Activated naive CD8-positive, alpha-beta T cell treated with anti-CD3 and anti-CD28 coated beads, Interleukin-2, amount 50 U/mL, for 24 hours (primary cell): ENCODE results near the gene MCUB.

Source experiments
- ATAC-seq: fragments of 150-1000 bp; cut with Tn5 transposase; one replicate; pipeline ENCODE4 v1.10.0; 2021
- DNase-seq: peaks from one replicate; pipeline ENCODE4 v3.0.0; 2021
- H3K27ac Mint-ChIP-seq: one replicate; pipeline ENCODE4 v1.8.0; 2021; ENCODE audit warnings: mild to moderate bottlenecking, mixed read lengths
- H3K27me3 Mint-ChIP-seq: one replicate; pipeline ENCODE4 v1.8.0; 2021; ENCODE audit warnings: mixed read lengths
- H3K36me3 Mint-ChIP-seq: one replicate; pipeline ENCODE4 v1.8.0; 2021; ENCODE audit warnings: low read depth, mixed read lengths
- H3K4me1 Mint-ChIP-seq: one replicate; pipeline ENCODE4 v1.8.0; 2021; ENCODE audit warnings: mixed read lengths
- H3K4me3 Mint-ChIP-seq: one replicate; pipeline ENCODE4 v1.8.0; 2021; ENCODE audit warnings: mild to moderate bottlenecking, moderate library complexity, mixed read lengths
- H3K9me3 Mint-ChIP-seq: one replicate; pipeline ENCODE4 v1.8.0; 2021; ENCODE audit warnings: mixed read lengths

MCUB gene

GRCh38 chr4:109698656-109699055 lies 138.6 kb downstream of the MCUB start:
- DNase-seq (no peak), ATAC-seq (no peak)
- peaks cover 16% of the 10 kb centered on the region for H3K4me1 Mint-ChIP-seq
- H3K36me3 Mint-ChIP-seq, result peaks cover 20% of the 10 kb centered on the region
- H3K4me3 Mint-ChIP-seq, result no peak overlapping the region
- H3K27me3 Mint-ChIP-seq, result no peaks in the 10 kb centered on the region
- no peaks in the 10 kb centered on the region for H3K9me3 Mint-ChIP-seq
- no peak overlapping the region for H3K27ac Mint-ChIP-seq

GRCh38 chr4:109699553-109700225 lies 139.6 kb downstream of the MCUB start:
- Mint-ChIP-seq H3K9me3 (no peaks in the 10 kb centered on the region), H3K36me3 (peaks cover 13% of the 10 kb centered on the region), H3K27me3 (no peaks in the 10 kb centered on the region), H3K4me1 (peaks cover 21% of the 10 kb centered on the region), H3K27ac (no peak overlapping the region), H3K4me3 (no peak overlapping the region)
- DNase-seq (no peak), ATAC-seq (no peak)

- Mint-ChIP-seq H3K27ac (peak overlapping the region; percentile 78), H3K27me3 (no peaks in the 10 kb centered on the region), H3K4me3 (peak overlapping the region; percentile 87), H3K4me1 (peaks cover 21% of the 10 kb centered on the region), H3K36me3 (peaks cover 11% of the 10 kb centered on the region), H3K9me3 (no peaks in the 10 kb centered on the region)
- ATAC-seq, result no peak
- DNase-seq, result no peak
These were observed 141.7 kb downstream of the MCUB start for GRCh38 chr4:109701566-109702410.

GRCh38 chr4:109702950-109703663 lies 143.1 kb downstream of the MCUB start, which contains the start of gene CASP6:
CASP6 (minus strand) TSS chr4:109703445; CDS start chr4:109703395, 50 bp downstream.
- peak within 1 kb of the TSS; percentile 78 for H3K27ac Mint-ChIP-seq
- no peaks in the 10 kb centered on the region for H3K9me3 Mint-ChIP-seq
- H3K4me3 Mint-ChIP-seq, result peak within 1 kb of the TSS; percentile 87
- peak; percentile 71 for DNase-seq
- H3K27me3 Mint-ChIP-seq, result no peaks in the 10 kb centered on the region
- peaks cover 4% of the 10 kb centered on the region for H3K36me3 Mint-ChIP-seq
- peaks cover 21% of the 10 kb centered on the region for H3K4me1 Mint-ChIP-seq
- peak; percentile 85 for ATAC-seq

- Mint-ChIP-seq H3K9me3 (no peaks in the 10 kb centered on the region), H3K27ac (peak overlapping the region; percentile 78), H3K4me1 (peaks cover 21% of the 10 kb centered on the region), H3K27me3 (no peaks in the 10 kb centered on the region), H3K36me3 (peaks cover 4% of the 10 kb centered on the region), H3K4me3 (peak overlapping the region; percentile 87)
- ATAC-seq, result no peak
- no peak for DNase-seq
These were observed 143.8 kb downstream of the MCUB start for GRCh38 chr4:109703664-109704361.

GRCh38 chr4:109708435-109708834 lies 148.4 kb downstream of the MCUB start:
- Mint-ChIP-seq H3K4me3 (no peak overlapping the region), H3K36me3 (peaks cover 5% of the 10 kb centered on the region), H3K9me3 (no peaks in the 10 kb centered on the region), H3K27me3 (no peaks in the 10 kb centered on the region), H3K27ac (no peak overlapping the region), H3K4me1 (peaks cover 5% of the 10 kb centered on the region)
- no peak for DNase-seq
- ATAC-seq, result no peak

- peaks cover 5% of the 10 kb centered on the region for H3K36me3 Mint-ChIP-seq
- no peak overlapping the region for H3K27ac Mint-ChIP-seq
- H3K9me3 Mint-ChIP-seq, result no peaks in the 10 kb centered on the region
- no peak overlapping the region for H3K4me3 Mint-ChIP-seq
- H3K27me3 Mint-ChIP-seq, result no peaks in the 10 kb centered on the region
- ATAC-seq (no peak), DNase-seq (no peak)
- H3K4me1 Mint-ChIP-seq, result peaks cover 1% of the 10 kb centered on the region
These were observed 148.9 kb downstream of the MCUB start for GRCh38 chr4:109708990-109709389.

DNA sequence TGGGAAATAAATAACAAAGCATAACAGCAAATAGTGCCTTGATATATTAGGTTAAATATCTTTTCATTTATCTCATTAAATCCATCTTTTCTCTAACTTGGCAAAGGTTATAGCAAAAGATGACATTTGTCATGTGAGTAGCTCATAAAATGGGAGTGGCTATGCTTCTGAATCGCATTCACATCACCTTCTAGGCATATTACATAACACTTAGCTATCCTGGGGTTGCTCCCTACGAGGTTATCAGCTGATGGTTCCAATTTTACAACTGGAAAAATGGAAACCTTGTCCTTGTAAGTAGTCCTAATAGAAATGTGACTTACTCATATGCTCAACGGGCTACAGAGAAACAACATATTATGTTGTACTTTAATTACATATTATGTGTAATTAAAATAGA lies 153.5 kb downstream of the MCUB start:
- ATAC-seq (no peak), DNase-seq (no peak)
- no peak overlapping the region for H3K27ac Mint-ChIP-seq
- no peak overlapping the region for H3K4me3 Mint-ChIP-seq
- H3K36me3 Mint-ChIP-seq, result peaks cover 18% of the 10 kb centered on the region
- H3K27me3 Mint-ChIP-seq, result no peaks in the 10 kb centered on the region
- H3K4me1 Mint-ChIP-seq, result no peaks in the 10 kb centered on the region
- no peaks in the 10 kb centered on the region for H3K9me3 Mint-ChIP-seq

- Mint-ChIP-seq H3K27ac (no peak overlapping the region), H3K9me3 (no peaks in the 10 kb centered on the region), H3K36me3 (peaks cover 16% of the 10 kb centered on the region), H3K27me3 (no peaks in the 10 kb centered on the region), H3K4me3 (no peak overlapping the region), H3K4me1 (peaks cover 7% of the 10 kb centered on the region)
- ATAC-seq (no peak), DNase-seq (no peak)
These were observed 158.7 kb downstream of the MCUB start for GRCh38 chr4:109718759-109719158.

DNA sequence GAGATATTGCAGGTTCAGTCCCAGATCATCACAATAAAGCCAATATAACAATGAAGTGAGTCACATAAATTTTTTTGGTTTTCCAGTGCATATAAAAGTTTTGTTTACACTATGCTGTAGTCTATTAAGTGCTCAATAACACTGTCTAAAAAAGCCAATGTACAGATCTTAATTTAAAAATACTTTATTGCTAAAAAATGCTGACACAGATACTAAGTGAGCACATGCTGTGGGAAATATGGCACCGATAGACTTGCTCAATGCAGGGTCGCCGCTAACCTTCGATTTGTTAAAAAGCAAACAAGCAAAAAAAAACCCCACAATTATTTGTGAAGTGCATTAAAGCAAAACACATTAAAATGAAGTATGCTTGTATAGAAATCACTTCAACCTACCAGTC lies 159.6 kb downstream of the MCUB start:
- Mint-ChIP-seq H3K9me3 (no peaks in the 10 kb centered on the region), H3K4me1 (peaks cover 7% of the 10 kb centered on the region), H3K27ac (no peak overlapping the region), H3K4me3 (no peak overlapping the region), H3K27me3 (no peaks in the 10 kb centered on the region), H3K36me3 (peaks cover 19% of the 10 kb centered on the region)
- ATAC-seq (no peak), DNase-seq (no peak)

DNA sequence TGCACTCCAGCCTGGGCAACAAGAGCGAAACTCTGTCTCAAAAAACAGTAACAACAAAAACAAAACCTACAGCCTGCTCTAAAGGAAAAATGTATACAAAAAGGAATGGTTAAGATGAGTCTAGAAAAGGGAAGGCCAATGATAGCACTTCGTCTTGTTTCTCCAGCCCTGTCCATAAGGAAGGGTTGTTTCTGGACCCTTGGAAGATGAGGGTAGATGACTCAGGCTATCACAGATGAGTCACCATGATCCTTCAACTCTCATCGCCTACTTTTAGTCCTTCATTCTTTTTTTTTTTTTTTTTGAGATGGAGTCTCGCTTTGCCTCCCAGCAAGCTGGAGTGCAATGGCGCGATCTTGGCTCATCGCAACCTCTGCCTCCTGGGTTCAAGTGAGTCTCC lies 161.0 kb downstream of the MCUB start:
- peaks cover 9% of the 10 kb centered on the region for H3K4me1 Mint-ChIP-seq
- H3K27me3 Mint-ChIP-seq, result no peaks in the 10 kb centered on the region
- ATAC-seq (no peak), DNase-seq (no peak)
- H3K27ac Mint-ChIP-seq, result no peak overlapping the region
- no peaks in the 10 kb centered on the region for H3K9me3 Mint-ChIP-seq
- H3K36me3 Mint-ChIP-seq, result peaks cover 16% of the 10 kb centered on the region
- no peak overlapping the region for H3K4me3 Mint-ChIP-seq

DNA sequence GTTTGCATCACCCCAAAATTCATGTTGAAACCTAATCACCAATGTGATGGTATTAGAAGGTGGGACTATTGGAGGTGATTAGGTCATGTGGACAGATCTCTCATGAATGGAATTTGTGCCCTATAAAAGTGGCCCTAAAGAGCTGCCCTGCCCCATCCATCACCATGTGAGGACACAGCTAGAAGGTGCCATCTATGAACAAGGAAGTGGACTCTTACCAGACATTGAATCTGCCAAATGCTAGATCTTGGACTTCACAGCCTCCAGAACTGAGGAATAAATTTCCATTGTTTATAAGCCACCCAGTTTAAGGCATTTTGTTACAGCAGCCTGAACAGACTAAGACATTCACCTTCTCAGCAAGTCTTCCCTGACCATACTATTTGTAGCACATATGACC lies 162.3 kb downstream of the MCUB start:
- Mint-ChIP-seq H3K27ac (no peak overlapping the region), H3K4me3 (no peak overlapping the region), H3K36me3 (peaks cover 10% of the 10 kb centered on the region), H3K4me1 (peaks cover 10% of the 10 kb centered on the region), H3K27me3 (no peaks in the 10 kb centered on the region), H3K9me3 (no peaks in the 10 kb centered on the region)
- ATAC-seq (no peak), DNase-seq (no peak)

GRCh38 chr4:109723110-109723509 lies 163.1 kb downstream of the MCUB start:
- DNase-seq (no peak), ATAC-seq (no peak)
- H3K4me1 Mint-ChIP-seq, result peaks cover 14% of the 10 kb centered on the region
- H3K9me3 Mint-ChIP-seq, result no peaks in the 10 kb centered on the region
- H3K27ac Mint-ChIP-seq, result no peak overlapping the region
- H3K27me3 Mint-ChIP-seq, result no peaks in the 10 kb centered on the region
- H3K36me3 Mint-ChIP-seq, result peaks cover 9% of the 10 kb centered on the region
- H3K4me3 Mint-ChIP-seq, result no peak overlapping the region

DNA sequence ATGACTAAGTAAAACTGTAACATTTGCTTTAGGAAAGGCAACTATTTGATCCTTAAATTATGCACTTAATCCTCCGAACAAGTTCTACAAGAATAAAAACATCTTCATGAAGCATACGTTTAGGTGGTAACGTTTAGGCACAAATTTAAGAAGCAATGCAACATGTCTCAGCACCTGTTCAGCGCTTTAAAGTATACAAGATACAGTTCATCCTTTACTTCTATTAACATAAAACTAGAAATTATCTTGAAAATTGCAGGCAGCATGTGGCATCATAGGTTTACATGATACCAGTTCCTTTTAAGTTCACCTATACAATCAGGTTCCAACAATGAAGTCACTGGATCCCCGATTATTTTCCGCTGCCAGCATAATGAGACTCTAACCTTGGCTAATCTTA lies 168.3 kb downstream of the MCUB start:
- H3K4me3 Mint-ChIP-seq, result peak overlapping the region; percentile 92
- peaks cover 21% of the 10 kb centered on the region for H3K4me1 Mint-ChIP-seq
- H3K27ac Mint-ChIP-seq, result no peak overlapping the region
- DNase-seq, result no peak
- no peaks in the 10 kb centered on the region for H3K27me3 Mint-ChIP-seq
- H3K36me3 Mint-ChIP-seq, result peaks cover 5% of the 10 kb centered on the region
- H3K9me3 Mint-ChIP-seq, result no peaks in the 10 kb centered on the region
- no peak for ATAC-seq
